ENCODE data around the gene DPP10. TPM values are rescaled to one million over a fixed set of nuclear protein-coding genes. Genes with fewer than 3 reads are reported as not detected.

The DPP10 gene
- total RNA-seq, 1 experiment from 2014 or later = not detected

DNA sequence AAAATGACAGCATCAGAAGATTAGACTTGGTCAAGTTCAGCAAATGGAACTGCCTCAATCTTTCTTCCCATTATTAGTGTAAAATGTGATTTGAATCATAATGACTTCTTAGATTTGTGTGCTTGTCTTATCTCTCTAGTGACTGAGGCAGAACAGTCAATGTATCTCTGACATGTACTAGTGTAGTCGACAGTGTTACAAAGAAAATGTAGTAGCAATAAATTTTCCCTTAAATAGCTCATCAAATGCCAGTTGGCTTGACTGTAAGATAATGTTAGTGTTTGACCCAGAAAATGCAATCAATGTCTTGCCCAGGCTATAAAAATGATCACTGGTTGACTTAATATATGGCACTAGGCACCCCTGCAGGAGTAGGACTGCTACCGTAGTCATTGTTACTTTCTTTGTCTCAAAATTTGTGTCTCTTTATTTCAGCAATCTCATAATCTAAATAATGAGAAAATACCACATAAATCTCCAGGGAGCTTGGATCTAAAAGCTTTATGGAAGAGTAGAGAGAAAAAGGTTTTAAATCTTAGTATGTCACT lies 1336.7 kb downstream of the DPP10 start:
- POLR2A ChIA-PET = no interaction called here
- CTCF ChIA-PET = interaction anchor here (0.5 kb wide), 1 partner anchor 829 kb away, joined by 3 read pairs; no protein-coding TSS in a partner anchor
- no peak for DNase-seq (ENCODE audit: low read depth, low spot score)
- intact Hi-C loops (cut with micrococcal nuclease; ENCODE audit: unreplicated experiment) = no loop called here
- Histone ChIP-seq H3K9me3 (ENCODE audit: control insufficient read depth, insufficient read depth, low read depth, low read length) (no peaks in the 10 kb centered on the region), H3K27me3 (ENCODE audit: control insufficient read depth, insufficient read depth, low read length) (no peaks in the 10 kb centered on the region), H3K27ac (ENCODE audit: low read length) (no peak overlapping the region), H3K4me3 (ENCODE audit: low read depth in 2 of 2, low read length in 2 of 2) (no peak overlapping the region), H3K36me3 (ENCODE audit: control insufficient read depth, insufficient read depth, low read length) (no peaks in the 10 kb centered on the region), H3K4me1 (ENCODE audit: control insufficient read depth, insufficient read depth, low read length) (no peaks in the 10 kb centered on the region)
- TF ChIP-seq TCF7L2 (IDR thresholded peaks at IDR 0.05; ENCODE audit: low read depth, low read length) (no peak), POLR2AphosphoS5 (IDR thresholded peaks at IDR 0.05; ENCODE audit: low read depth, low read length) (no peak), CTCF (IDR thresholded peaks at IDR 0.05) (no peak), SIN3A (IDR thresholded peaks at IDR 0.05; ENCODE audit: borderline replicate concordance, insufficient read depth, low read depth, low read length) (no peak), REST (IDR thresholded peaks at IDR 0.05; ENCODE audit: insufficient read depth in 1 of 2, low read depth in 2 of 2, low read length in 1 of 2) (no peak)
- in situ Hi-C loops (cut with HindIII; ENCODE audit: low pct_unique_long_range_greater_than_20kb, low sequenced_read_pairs) = no loop called here
- ATAC-seq = no peak
- BruUV-seq (replicated peaks) = no TSS peak

- DNase-seq (ENCODE audit: low read depth, low spot score) (no peak), ATAC-seq (no peak)
- no peak overlapping the region for H3K4me3 ChIP-seq (ENCODE audit: low read depth in 2 of 2, low read length in 2 of 2)
- CTCF ChIA-PET = no interaction called here
- intact Hi-C loops (cut with micrococcal nuclease; ENCODE audit: unreplicated experiment) (no loop called here), in situ Hi-C loops (cut with HindIII; ENCODE audit: low pct_unique_long_range_greater_than_20kb, low sequenced_read_pairs) (no loop called here)
- no peaks in the 10 kb centered on the region for H3K4me1 ChIP-seq (ENCODE audit: control insufficient read depth, insufficient read depth, low read length)
- peaks cover under 1% of the 10 kb centered on the region; the same call in 1 of the 2 replicates for H3K9me3 ChIP-seq (ENCODE audit: control insufficient read depth, insufficient read depth, low read depth, low read length)
- TF ChIP-seq POLR2AphosphoS5 (IDR thresholded peaks at IDR 0.05; ENCODE audit: low read depth, low read length) = no peak
- TF ChIP-seq REST (IDR thresholded peaks at IDR 0.05; ENCODE audit: insufficient read depth in 1 of 2, low read depth in 2 of 2, low read length in 1 of 2) = no peak
- TF ChIP-seq SIN3A (IDR thresholded peaks at IDR 0.05; ENCODE audit: borderline replicate concordance, insufficient read depth, low read depth, low read length) = no peak
- no peak for TF ChIP-seq CTCF (IDR thresholded peaks at IDR 0.05)
- no peak for TF ChIP-seq TCF7L2 (IDR thresholded peaks at IDR 0.05; ENCODE audit: low read depth, low read length)
- no peak overlapping the region for H3K27ac ChIP-seq (ENCODE audit: low read length)
- POLR2A ChIA-PET = no interaction called here
- BruUV-seq (replicated peaks) = no TSS peak
- no peaks in the 10 kb centered on the region for H3K27me3 ChIP-seq (ENCODE audit: control insufficient read depth, insufficient read depth, low read length)
- H3K36me3 ChIP-seq (ENCODE audit: control insufficient read depth, insufficient read depth, low read length) = no peaks in the 10 kb centered on the region
These were observed 1339.8 kb downstream of the DPP10 start for GRCh38 chr2:115782286-115782685.
